GM12875 (cell line): ENCODE results near the gene SHROOM1.
A peak's percentile ranks its signal among the peaks of the same experiment; 100 is the strongest.

Experiments
- H3K4me3 ChIP-seq: one replicate; pipeline ENCODE4 v1.5.1; 2011; ENCODE audit warnings: low read depth, low read length, control low read depth
- CTCF ChIP-seq: IDR thresholded peaks from 2 replicates; pipeline ENCODE4 v1.5.1; 2011; ENCODE audit warnings: low read depth, mild to moderate bottlenecking, control low read depth, inconsistent platforms, low read length, moderate library complexity, borderline replicate concordance; ENCODE audit not compliant: insufficient read depth

Gene SHROOM1, protein sequence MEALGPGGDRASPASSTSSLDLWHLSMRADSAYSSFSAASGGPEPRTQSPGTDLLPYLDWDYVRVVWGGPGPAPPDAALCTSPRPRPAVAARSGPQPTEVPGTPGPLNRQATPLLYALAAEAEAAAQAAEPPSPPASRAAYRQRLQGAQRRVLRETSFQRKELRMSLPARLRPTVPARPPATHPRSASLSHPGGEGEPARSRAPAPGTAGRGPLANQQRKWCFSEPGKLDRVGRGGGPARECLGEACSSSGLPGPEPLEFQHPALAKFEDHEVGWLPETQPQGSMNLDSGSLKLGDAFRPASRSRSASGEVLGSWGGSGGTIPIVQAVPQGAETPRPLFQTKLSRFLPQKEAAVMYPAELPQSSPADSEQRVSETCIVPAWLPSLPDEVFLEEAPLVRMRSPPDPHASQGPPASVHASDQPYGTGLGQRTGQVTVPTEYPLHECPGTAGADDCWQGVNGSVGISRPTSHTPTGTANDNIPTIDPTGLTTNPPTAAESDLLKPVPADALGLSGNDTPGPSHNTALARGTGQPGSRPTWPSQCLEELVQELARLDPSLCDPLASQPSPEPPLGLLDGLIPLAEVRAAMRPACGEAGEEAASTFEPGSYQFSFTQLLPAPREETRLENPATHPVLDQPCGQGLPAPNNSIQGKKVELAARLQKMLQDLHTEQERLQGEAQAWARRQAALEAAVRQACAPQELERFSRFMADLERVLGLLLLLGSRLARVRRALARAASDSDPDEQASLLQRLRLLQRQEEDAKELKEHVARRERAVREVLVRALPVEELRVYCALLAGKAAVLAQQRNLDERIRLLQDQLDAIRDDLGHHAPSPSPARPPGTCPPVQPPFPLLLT

GRCh38 chr5:132830436-132831094, at the start of gene SHROOM1:
SHROOM1 (minus strand) TSS chr5:132830647; CDS start chr5:132826140, 4,507 bp downstream.
- TF ChIP-seq CTCF = no peak
- H3K4me3 ChIP-seq = peak within 1 kb of the TSS; percentile 61

DNA sequence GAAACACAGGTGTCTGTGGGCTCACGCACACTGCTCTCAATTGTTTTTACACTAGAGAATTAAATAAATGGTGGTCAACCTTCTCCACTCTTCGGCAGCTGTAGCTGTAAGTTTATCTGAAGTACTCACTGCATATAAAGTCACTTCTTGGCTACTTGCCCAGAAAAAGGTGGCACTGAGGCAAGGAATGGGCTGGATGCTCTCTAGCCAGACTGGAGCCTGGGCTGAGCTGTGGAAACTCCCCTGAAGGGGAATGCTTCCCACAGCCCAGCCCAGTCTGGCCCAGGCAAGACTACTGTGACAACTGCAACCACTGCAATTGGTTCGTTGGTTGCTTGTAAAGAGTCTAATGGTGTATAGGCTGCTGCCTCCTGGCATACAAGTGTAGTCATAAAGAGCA, 47.5 kb upstream of the SHROOM1 start:
- TF ChIP-seq CTCF = no peak
- no peak overlapping the region for H3K4me3 ChIP-seq

- H3K4me3 ChIP-seq = no peak overlapping the region
- no peak for TF ChIP-seq CTCF
Observed at GRCh38 chr5:132877466-132877865, 47.0 kb upstream of the SHROOM1 start.

DNA sequence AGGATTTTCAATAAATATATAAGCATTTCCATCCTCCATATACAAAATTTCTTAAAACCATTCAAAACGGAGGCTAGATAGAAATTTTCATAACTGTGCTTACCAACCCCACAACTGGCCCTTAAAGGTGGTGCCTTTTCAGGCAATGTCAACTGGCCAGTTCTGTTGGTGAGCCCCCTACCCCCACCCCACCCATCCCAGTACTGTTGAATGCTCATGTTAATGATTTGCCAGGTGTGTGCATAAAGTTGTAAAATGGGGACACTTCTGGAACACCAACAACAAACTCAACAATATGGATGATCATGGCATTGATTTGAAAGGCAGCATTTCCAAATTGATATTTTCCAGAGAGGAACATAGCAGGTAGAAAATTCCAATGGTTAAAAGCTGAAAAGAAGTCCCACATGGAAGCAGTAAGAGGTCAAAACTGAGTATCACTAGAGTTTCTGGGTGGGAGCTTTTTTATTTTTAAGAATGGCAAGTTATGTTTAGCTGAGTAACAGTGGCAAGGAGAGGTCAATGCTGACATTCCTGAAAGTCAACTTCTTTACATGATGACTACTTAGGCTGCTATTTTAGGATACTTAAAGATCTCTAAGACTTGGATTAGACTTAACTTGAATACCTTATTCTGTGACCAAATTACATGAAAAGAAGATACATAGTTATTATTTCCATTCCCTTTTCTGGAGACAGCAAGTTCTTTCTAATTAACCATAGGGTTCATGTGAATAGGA, 45.7 kb upstream of the SHROOM1 start:
- no peak for TF ChIP-seq CTCF
- H3K4me3 ChIP-seq = no peak overlapping the region

DNA sequence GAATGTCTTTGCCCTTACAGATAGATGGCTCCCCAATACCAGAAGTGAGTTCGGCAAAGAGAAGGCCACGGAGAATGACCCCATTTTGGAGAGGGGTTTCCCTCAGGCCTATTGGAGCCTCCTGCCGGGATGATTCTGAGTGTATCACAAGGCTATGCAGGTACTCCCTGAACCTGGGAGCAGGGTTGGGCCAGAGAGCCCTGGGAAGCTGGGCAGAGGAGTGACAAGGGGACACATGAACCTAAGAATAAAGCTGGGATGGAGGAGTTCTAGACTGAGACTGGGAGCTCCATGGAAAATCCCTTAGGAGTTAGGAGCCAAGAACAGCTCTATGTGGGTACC, 43.5 kb upstream of the SHROOM1 start:
- no peak overlapping the region for H3K4me3 ChIP-seq
- no peak for TF ChIP-seq CTCF

DNA sequence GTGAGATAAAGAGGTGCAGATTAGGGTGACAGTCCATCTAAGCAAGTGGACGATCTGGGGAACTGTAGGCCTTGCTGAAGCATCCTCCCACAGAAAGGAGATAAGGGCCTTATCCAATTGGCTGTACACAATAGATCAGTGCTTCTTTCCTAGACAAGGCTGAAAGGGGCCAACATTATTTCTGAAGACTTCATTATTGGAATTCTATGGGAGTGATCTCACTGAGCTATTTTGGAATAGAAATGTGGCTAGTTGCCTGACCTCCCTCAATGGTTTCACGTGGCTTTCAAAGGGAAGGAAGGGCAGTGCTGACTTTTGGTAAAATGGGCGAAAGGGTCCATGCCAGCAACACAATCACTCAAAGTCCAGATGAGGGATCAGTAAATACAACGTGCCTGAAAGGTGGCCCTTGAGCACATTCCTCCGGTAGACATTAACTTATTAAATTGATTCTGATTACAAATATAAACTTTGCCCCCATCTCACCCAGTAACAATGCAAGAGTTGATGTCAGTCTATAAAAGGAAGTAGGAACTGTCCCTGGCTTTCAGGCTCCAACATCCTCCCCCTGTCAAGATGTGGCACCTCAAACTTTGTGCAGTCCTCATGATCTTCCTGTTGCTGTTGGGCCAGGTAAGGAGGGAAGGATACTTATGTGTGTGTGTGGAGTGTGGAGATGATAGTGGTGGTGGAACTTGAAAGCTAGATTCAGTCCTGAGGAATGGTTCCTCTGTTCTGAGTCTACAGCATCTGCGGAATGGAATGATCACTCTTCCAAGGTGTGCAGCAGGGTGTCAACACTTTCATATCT, 42.9 kb upstream of the SHROOM1 start, which contains the start of gene LEAP2:
Gene LEAP2, plus strand, starts transcription at position 550 of the 811 bp plus-strand sequence. Its CDS starts 27 bp downstream, at position 577.
- no peak for TF ChIP-seq CTCF
- H3K4me3 ChIP-seq = no peak within 1 kb of the TSS
